Stimulated activated CD8-positive, alpha-beta memory T cell treated with anti-CD3 and anti-CD28 coated beads, Interleukin-12 subunit alpha, Interleukin-12 subunit beta, amount 100 ng/mL, for 1 hour (primary cell): ENCODE data around the gene ADCK1.
"Not testable (repeated sequence)": the region's sequence is repeated elsewhere in the genome, so short reads cannot be mapped to it uniquely, and the experiment has no call there.

ENCODE experiments used
- DNase-seq: peaks from one replicate; pipeline ENCODE4 v3.0.0-alpha.2; 2020; ENCODE audit warnings: low read depth

The ADCK1 gene

GRCh38 chr14:77903937-77904617 is 104.2 kb downstream of the ADCK1 start:
- no peak for DNase-seq

- no peak for DNase-seq
Observed at GRCh38 chr14:77906446-77906845, 106.5 kb downstream of the ADCK1 start.

DNA sequence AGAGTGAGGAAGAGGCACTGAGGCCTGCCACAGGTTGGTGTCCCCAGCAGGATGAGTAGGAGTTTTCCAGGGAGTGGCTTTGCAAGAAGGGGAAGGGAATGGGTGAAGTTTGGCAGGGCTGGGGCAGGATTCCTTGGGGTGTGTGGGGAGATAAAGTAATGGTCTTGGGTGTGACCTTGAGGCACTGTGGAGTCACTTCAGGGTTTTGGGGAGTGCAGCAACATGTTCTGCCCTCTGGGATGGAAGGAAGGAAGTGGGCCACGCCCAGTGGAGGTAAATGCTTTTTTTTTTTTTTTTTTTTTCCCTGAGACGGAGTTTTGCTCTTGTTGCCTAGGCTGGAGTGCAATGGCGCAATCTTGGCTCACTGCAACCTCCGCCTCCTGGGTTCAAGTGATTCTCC is 108.9 kb downstream of the ADCK1 start:
- no peak for DNase-seq

DNA sequence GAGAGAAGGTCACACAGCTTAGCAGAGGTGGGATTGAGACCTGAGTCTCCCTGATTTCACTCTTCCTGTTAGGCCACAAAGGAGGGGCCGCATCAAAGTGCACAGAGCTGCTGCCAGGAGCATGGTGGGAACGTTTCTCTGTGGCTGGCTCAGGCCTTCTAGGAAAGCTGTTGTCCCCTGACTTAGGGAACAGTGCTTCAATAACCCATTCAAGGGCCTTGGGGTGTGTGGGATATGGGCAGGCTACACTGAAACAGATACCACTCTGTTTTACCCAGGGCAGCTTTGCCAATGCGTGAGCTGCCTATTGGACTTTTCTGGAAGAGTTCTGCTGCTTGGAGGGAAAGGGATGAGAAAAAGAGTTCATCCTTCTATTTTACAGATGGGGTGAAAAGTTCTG is 110.0 kb downstream of the ADCK1 start:
- no peak for DNase-seq

DNA sequence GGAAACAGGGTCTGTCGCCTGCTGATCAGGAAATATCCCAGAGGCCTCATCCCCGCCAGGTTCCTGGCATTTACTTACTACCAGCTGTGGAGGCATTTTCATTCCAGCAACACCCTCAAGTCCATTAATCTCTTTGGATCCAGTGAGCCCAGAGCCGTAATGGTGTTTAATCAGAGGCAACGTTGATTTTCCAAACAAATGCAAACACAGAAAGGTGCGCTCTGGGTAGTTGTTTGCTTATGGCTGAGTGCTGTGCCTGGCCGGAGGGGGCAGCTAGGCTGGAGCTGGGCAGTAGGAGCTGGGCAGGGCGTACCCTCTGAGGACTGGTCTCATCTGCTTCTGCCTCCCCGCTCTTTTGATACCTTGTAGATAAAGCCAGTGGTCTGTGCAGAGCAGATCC is 110.6 kb downstream of the ADCK1 start:
- no peak for DNase-seq

DNA sequence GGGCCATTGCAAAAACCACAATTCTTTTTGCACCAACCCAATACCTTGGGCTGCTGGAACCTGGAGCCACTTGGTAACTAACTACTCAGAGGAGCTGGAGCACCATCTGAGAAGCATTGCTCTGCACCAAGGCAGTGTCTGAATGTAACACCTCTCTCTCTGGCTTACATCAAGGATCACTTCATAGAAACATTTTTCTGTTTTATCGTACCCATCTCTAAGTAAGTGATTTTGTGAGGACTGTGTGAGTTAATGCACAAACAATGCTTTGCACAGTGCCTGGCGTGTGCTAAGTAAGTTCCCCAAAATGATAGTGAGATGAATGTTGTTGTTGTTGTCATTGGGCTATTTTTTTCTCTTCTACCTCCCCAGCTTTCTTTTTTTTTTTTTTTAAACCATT is 111.4 kb downstream of the ADCK1 start:
- no peak for DNase-seq

GRCh38 chr14:77912754-77913556 is 113.0 kb downstream of the ADCK1 start:
- no peak for DNase-seq

- DNase-seq, result no peak
Observed at GRCh38 chr14:77914073-77914721, 114.3 kb downstream of the ADCK1 start.

GRCh38 chr14:77915390-77915789 is 115.5 kb downstream of the ADCK1 start:
- not testable (repeated sequence) for DNase-seq

DNA sequence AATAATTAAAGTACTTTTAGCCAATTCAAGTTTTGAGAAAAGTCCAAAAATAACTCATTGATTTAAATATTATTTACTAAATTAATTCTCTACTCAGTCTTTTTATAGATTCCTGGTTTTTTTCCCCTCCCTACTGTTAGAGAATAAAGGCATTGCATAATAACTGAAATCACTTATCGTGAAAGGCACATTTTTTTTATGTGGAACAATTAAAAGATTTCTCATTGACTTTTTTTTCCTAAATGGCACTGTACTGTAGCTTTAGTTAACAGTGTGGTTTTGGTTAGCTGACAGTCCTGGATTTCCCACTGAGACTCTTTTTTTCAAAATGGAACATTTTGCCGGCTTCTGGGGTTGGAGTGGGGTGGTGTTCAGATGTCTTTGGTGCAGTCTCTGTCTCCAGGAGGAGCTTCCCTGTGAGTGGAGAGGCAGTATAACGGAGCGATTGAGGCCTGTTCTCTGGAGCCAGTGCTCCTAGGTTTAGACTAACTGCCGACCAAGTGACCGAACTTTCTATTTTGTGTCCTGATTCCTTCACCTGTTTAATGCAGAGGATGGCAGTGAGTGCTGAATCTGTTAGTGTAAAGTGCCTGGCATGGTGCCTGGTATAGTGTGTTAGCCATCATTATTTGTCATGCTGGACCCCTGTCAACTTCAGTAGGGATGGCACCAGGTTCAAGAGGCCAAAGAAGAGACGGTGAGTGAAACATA is 117.7 kb downstream of the ADCK1 start:
- no peak for DNase-seq

DNA sequence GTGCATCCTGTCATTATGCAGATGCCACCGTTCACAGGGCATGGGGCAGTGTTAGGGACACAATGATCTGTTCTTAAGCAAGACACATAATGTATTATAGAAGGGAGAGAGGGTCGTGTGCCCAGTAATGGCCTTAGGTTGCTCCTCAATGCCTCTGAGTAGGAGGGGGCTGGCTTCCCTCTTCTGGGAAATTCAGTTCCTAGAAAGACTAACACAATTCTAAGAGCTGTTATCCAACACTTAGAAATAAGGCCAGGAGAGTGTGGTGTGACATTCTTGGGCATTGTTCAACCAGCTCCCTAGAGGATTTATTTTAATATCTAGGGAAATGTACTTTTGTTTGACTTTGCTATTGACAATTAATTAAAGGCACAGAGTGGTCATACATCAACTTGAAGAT is 118.5 kb downstream of the ADCK1 start:
- no peak for DNase-seq

GRCh38 chr14:77920312-77920711 is 120.4 kb downstream of the ADCK1 start:
- DNase-seq, result no peak

GRCh38 chr14:77921818-77922217 is 121.9 kb downstream of the ADCK1 start:
- no peak for DNase-seq

DNA sequence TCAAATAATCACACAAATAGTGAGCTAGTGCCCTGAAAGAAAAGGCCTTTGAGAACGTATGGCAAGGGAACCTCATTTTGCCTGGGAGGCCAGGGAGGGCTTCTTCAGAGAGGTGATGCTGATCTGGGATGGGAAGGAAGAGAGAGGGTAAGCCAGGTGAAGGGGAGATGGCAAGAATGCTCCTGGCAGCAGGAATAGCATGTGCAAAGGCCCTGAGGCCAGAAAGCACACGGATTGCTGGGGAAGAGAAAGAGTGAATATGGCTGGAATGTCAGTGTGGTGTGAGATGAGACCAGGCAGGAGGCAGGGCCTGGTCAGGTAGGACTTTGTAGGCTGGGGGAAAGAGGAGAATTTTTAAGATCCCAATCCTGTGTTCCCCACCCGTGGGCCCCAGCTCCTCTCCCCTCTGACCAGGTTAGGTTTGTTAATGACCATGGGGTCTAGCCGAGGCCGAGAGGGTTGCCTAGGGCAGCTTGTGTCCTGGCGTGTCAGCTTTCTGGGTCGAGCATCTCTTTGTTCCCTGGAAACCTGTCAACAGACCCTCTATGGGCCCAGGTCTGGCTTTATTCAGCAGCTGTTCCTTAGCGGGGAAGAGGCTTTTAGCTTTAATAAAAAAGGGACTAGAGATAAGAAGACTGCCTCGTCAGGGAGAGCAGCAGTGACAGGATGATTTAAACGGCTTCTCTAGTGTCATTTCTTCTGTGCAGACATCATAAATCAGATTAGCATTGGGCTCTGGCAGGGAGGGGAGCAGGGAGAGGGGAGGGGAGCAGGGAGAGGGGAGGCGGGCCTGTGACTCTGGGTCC is 123.4 kb downstream of the ADCK1 start:
- no peak for DNase-seq

- no peak for DNase-seq
Observed at GRCh38 chr14:77924141-77924948, 124.4 kb downstream of the ADCK1 start.

- no peak for DNase-seq
Observed at GRCh38 chr14:77926942-77927341, 127.0 kb downstream of the ADCK1 start.

GRCh38 chr14:77931441-77931840 is 131.5 kb downstream of the ADCK1 start:
- no peak for DNase-seq

DNA sequence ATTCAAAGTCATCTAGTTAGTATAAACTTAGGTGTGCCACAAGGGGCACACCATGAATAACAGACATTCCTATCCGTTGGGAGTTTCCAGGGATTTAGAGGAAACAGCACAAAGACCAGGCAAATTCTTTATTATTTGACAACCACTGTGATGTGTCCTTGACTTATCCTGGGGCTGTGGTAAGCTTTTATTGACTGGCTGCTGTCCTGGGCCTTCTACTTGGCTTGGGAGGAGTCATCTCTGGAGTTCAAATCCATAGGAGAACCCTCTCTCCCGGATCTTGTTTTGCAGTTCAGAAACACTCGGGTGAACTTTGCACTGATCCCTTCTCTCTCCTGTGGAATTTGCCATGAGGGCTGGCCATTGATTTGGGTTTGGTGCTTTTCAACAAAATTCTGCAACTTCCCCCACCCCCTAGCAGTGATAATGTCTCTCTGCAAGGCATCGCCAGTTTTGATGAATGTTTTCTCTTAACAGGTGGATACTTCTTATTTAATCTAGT is 136.3 kb downstream of the ADCK1 start:
- no peak for DNase-seq

GRCh38 chr14:77947372-77947771 is 147.5 kb downstream of the ADCK1 start:
- DNase-seq, result no peak

GRCh38 chr14:77950371-77951063 is 150.6 kb downstream of the ADCK1 start:
- DNase-seq, result no peak
